Spleen (tissue), 11 donors: Measurements from ENCODE around the gene SFXN3. TPM values are rescaled to one million over a fixed set of nuclear protein-coding genes. Genes with fewer than 3 reads are reported as not detected.

Experiments
- DNase-seq: peaks from one replicate; pipeline ENCODE4 v3.0.0-alpha.2; 2020
- H3K27ac ChIP-seq, 8 donors: fragments of 200-600 bp; sonication (generic) in 7 of 8; 1 replicate in 4 of 8; 2 replicates in 4 of 8; pipeline versions ENCODE4 v1.5.0 to v1.8.0; 2016 to 2021; ENCODE audit warnings: inconsistent platforms in 4 of 8, mild to moderate bottlenecking in 4 of 8, moderate library complexity in 1 of 8
- H3K27me3 ChIP-seq, 7 donors: fragments of 200-600 bp; sonication (generic) in 6 of 7; replicated peaks in 1 of 7; 1 replicate in 4 of 7; 2 replicates in 3 of 7; pipeline versions ENCODE4 v1.5.0 to v1.8.0; 2016 to 2021; ENCODE audit warnings: inconsistent platforms in 3 of 7, mild to moderate bottlenecking in 1 of 7
- H3K36me3 ChIP-seq, 6 donors: fragments of 200-600 bp; sonication (generic) in 5 of 6; 1 replicate in 4 of 6; 2 replicates in 2 of 6; pipeline versions ENCODE4 v1.5.0 to v1.8.0; 2016 to 2021; ENCODE audit warnings: inconsistent platforms in 2 of 6
- H3K4me1 ChIP-seq, 6 donors: fragments of 200-600 bp; sonication (generic) in 5 of 6; 1 replicate in 3 of 6; 2 replicates in 3 of 6; pipeline versions ENCODE4 v1.5.0 to v1.8.0; 2016 to 2021; ENCODE audit warnings: inconsistent platforms in 3 of 6
- H3K4me3 ChIP-seq, 8 donors: fragments of 200-600 bp; sonication (generic) in 7 of 8; 1 replicate in 4 of 8; 2 replicates in 4 of 8; pipeline versions ENCODE4 v1.5.0 to v1.8.0; 2016 to 2021; ENCODE audit warnings: inconsistent platforms in 4 of 8, mild to moderate bottlenecking in 4 of 8, moderate library complexity in 2 of 8
- H3K9me3 ChIP-seq, 8 donors: fragments of 200-600 bp; sonication (generic) in 7 of 8; 1 replicate in 4 of 8; 2 replicates in 4 of 8; pipeline versions ENCODE4 v1.5.0 to v1.8.0; 2016 to 2021; ENCODE audit warnings: inconsistent platforms in 4 of 8
- POLR2A ChIP-seq, 3 donors: fragments of 450-650 bp; IDR thresholded peaks; one replicate each; pipeline ENCODE4 v1.5.1; 2017; ENCODE audit warnings: antibody characterized with exemption in 3 of 3, mild to moderate bottlenecking in 1 of 3
- POLR2AphosphoS5 ChIP-seq, 3 donors: sonication (generic); formaldehyde crosslinking; IDR thresholded peaks; one replicate each; pipeline ENCODE4 v1.5.1; 2017; ENCODE audit warnings: antibody characterized with exemption in 3 of 3
- WGBS, 5 donors: extraction: QIAGEN DNeasy Blood & Tissue Kit in 3 of 5; methylation state at CpG; one replicate each; pipeline versions ENCODE4 v1.1.5 to v1.1.7; 2013 to 2018; 5-methylcytosine and 5-hydroxymethylcytosine counted together
- intact Hi-C: fragments of 100-400 bp; cut with DNase I; formaldehyde crosslinking; loops from one replicate; pipeline ENCODE4 v1.15.0; 2023; ENCODE audit warnings: low total_unique reads
- polyA plus RNA-seq, 3 donors: library from polyadenylated mRNA; stranded (reverse); fragments of 200-250 nt; gene quantifications; one replicate each; pipeline ENCODE4 v1.2.1, GENCODE V29; 2013
- total RNA-seq, 7 donors: library from RNA; depleted of rRNA in 3 of 7; stranded (reverse); fragments of >200 nt in 3 of 7; fragmentation: NEBNext Ultra II Directional in 4 of 7; extraction: Animal tissue kit (Norgen Biotek cat#: 25700) in 4 of 7; gene quantifications; one replicate each; pipeline versions ENCODE4 v1.1.0 to v1.2.1, GENCODE V29; 2016 to 2021
- TF ChIP-seq, protein P1 (sequence below), 11 experiments: fragments of 200-600 bp in 7 of 11; fragments of 450-650 bp in 4 of 11; sonication (generic) in 4 of 11; IDR thresholded peaks in 8 of 11; conservative IDR thresholded peaks in 3 of 11; 1 replicate in 7 of 11; 2 replicates in 4 of 11; pipeline versions ENCODE4 v1.4.0 to v1.8.0; 2016 to 2021; ENCODE audit warnings: antibody characterized with exemption in 11 of 11, inconsistent platforms in 4 of 11, mild to moderate bottlenecking in 1 of 11
- donor health status: healthy with polysubstance abuse.
- donor health status: DM: no; HTN: no; CAD: no; lungs with moderate emphysema.
- donor health status: DM: no; HTN: no; CAD: no.
- donor health status: Bipolar disorder and iron deficiency.
- donor health status: healthy.
- donor health status: DM: no; HTN: no; CAD: no.
- donor health status: DM: yes; HTN: yes; CAD: no.

SFXN3 gene
- total and polyA plus RNA-seq, 10 donors, result 7.9 to 70.0 (median 38.5) TPM

GRCh38 chr10:101021692-101022251 lies 9.3 kb upstream of the SFXN3 start:
- peaks cover 0 to 24% (median 6%) of the 10 kb centered on the region in 7 donors for H3K27me3 ChIP-seq
- H3K27ac ChIP-seq, result no peak overlapping the region
- no peaks in the 10 kb centered on the region for H3K9me3 ChIP-seq
- no peak for DNase-seq
- peaks cover 8 to 31% (median 16%) of the 10 kb centered on the region in 6 donors for H3K4me1 ChIP-seq
- intact Hi-C loops, result no loop called here
- no peak overlapping the region for H3K4me3 ChIP-seq
- H3K36me3 ChIP-seq, result no peaks in the 10 kb centered on the region
- no peak for TF ChIP-seq POLR2AphosphoS5 (IDR thresholded peaks at IDR 0.05)
- TF ChIP-seq, protein P1, sequence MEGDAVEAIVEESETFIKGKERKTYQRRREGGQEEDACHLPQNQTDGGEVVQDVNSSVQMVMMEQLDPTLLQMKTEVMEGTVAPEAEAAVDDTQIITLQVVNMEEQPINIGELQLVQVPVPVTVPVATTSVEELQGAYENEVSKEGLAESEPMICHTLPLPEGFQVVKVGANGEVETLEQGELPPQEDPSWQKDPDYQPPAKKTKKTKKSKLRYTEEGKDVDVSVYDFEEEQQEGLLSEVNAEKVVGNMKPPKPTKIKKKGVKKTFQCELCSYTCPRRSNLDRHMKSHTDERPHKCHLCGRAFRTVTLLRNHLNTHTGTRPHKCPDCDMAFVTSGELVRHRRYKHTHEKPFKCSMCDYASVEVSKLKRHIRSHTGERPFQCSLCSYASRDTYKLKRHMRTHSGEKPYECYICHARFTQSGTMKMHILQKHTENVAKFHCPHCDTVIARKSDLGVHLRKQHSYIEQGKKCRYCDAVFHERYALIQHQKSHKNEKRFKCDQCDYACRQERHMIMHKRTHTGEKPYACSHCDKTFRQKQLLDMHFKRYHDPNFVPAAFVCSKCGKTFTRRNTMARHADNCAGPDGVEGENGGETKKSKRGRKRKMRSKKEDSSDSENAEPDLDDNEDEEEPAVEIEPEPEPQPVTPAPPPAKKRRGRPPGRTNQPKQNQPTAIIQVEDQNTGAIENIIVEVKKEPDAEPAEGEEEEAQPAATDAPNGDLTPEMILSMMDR (IDR thresholded peaks at IDR 0.05 in 8 of 11, conservative IDR thresholded peaks at IDR 0.05 in 3 of 11), result no peak
- TF ChIP-seq POLR2A (IDR thresholded peaks at IDR 0.05), result no peak
- WGBS, 5 donors, result 85 to 95% (median 89%) methylated on average over 11 of the region's 11 CpGs

DNA sequence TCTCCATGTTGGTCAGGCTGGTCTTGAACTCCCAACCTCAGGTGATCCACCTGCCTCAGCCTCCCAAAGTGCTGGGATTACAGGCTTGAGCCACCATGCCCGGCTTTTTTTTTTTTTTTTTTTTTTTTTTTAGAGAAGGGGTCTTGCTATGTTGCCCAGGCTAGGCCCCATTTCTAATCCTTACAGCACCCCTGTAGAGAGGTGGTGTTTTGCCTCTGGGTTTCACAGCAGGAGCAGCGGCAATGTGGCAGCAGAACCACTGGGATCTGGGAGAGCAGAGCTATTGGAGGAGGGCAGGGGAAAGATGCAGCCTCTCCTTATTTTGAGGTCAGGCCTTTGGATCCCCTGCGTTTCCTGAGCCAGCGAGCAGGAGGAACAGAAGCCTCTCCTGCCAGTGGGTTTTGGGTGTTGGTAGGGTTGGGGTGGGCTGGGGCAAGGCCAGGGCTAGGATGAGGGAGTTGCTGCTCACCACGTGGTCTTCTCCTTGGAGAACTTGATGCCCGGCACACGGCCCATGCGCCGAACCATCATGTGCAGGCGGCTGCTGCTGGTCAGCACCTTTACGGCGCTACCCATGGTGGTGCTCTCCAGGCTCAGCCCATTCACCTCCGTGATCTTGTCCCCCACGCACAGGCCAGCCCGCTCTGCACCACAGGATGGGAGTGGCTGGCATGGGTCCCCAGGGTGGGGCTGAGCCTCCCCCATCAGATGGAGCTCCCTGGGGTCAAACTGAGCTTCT lies 7.9 kb upstream of the SFXN3 start:
- H3K36me3 ChIP-seq, result no peaks in the 10 kb centered on the region
- DNase-seq, result no peak

DNA sequence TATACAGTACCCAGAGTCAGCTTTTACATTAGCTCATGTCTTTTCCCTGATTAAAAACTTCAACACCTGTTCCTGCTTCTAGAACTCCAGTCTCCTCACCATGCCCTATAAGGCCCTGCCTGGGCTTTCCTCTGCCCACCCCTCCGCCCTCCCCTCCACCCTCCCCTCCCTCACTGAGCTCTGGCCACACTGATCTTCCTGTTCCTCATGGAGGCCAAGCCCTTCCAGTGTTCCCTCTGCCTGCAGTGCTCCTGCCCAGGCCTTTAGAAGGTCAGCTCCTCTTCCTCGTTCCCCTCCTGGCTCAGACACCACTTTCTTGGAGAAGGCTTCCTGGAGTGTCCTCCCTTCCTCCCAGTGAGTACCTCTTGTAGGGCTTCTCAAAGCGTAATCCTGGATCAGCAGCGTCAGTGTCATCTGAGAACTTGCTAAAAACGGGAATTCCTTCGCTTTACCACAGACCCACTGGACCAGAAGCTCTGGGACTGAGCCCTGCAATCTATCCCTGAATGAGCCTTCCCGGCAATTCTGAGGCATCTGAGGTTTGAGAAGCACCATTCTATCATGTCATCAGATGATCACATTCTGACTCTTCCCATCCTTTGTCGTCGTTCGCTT lies 3.8 kb upstream of the SFXN3 start:
- Histone ChIP-seq H3K27ac (no peak overlapping the region), H3K4me1 (peaks cover 0 to 38% (median 18%) of the 10 kb centered on the region in 6 donors), H3K9me3 (no peaks in the 10 kb centered on the region), H3K4me3 (no peak overlapping the region), H3K27me3 (peaks cover 0 to 24% (median 0%) of the 10 kb centered on the region in 7 donors), H3K36me3 (no peaks in the 10 kb centered on the region)
- intact Hi-C loops, result no loop called here
- no peak for DNase-seq
- WGBS, 5 donors, result 72 to 80% (median 74%) methylated on average over 10 of the region's 10 CpGs
- TF ChIP-seq POLR2AphosphoS5 (IDR thresholded peaks at IDR 0.05), result no peak
- TF ChIP-seq, protein P1 (IDR thresholded peaks at IDR 0.05 in 8 of 11, conservative IDR thresholded peaks at IDR 0.05 in 3 of 11), result no peak
- TF ChIP-seq POLR2A (IDR thresholded peaks at IDR 0.05), result no peak

More for the DNA sequence above, 7.9 kb upstream of the SFXN3 start:
- H3K4me1 ChIP-seq, result peaks cover 8 to 27% (median 12%) of the 10 kb centered on the region in 6 donors
- intact Hi-C loops, result no loop called here
- 85 to 94% (median 92%) methylated on average over 7 to 15 of the region's 15 CpGs for WGBS, 5 donors
- H3K9me3 ChIP-seq, result no peaks in the 10 kb centered on the region
- peaks cover 0 to 12% (median 3%) of the 10 kb centered on the region in 7 donors for H3K27me3 ChIP-seq
- H3K27ac ChIP-seq, result no peak overlapping the region
- TF ChIP-seq POLR2AphosphoS5 (IDR thresholded peaks at IDR 0.05), result no peak
- H3K4me3 ChIP-seq, result no peak overlapping the region

- 37 to 53% (median 49%) methylated on average over 7 of the region's 7 CpGs for WGBS, 5 donors
- Histone ChIP-seq H3K4me3 (no peak overlapping the region), H3K27ac (peak overlapping the region in 7 of 8 donors; percentile 5 to 95 (median 37)), H3K27me3 (peaks cover 0 to 24% (median 0%) of the 10 kb centered on the region in 7 donors), H3K4me1 (peaks cover 6 to 53% (median 31%) of the 10 kb centered on the region in 6 donors), H3K36me3 (no peaks in the 10 kb centered on the region), H3K9me3 (no peaks in the 10 kb centered on the region)
- intact Hi-C loops, result no loop called here
- peak in 1 of 3 donors; percentile 29 for TF ChIP-seq POLR2AphosphoS5 (IDR thresholded peaks at IDR 0.05)
- TF ChIP-seq, protein P1 (IDR thresholded peaks at IDR 0.05 in 8 of 11, conservative IDR thresholded peaks at IDR 0.05 in 3 of 11), result no peak
- no peak for DNase-seq
These were observed 2.3 kb upstream of the SFXN3 start for GRCh38 chr10:101028446-101029337.
